Spleen (tissue), 7 donors: ENCODE data around the gene MCM10.

Experiments used
- CTCF ChIP-seq, 11 experiments: fragments of 200-600 bp in 7 of 11; fragments of 450-650 bp in 4 of 11; sonication (generic) in 4 of 11; IDR thresholded peaks in 8 of 11; conservative IDR thresholded peaks in 3 of 11; 1 replicate in 7 of 11; 2 replicates in 4 of 11; pipeline versions ENCODE4 v1.4.0 to v1.8.0; 2016 to 2021; ENCODE audit warnings: antibody characterized with exemption in 11 of 11, inconsistent platforms in 4 of 11, mild to moderate bottlenecking in 1 of 11
- POLR2A ChIP-seq, 3 donors: fragments of 450-650 bp; IDR thresholded peaks; one replicate each; pipeline ENCODE4 v1.5.1; 2017; ENCODE audit warnings: antibody characterized with exemption in 3 of 3, mild to moderate bottlenecking in 1 of 3
- POLR2AphosphoS5 ChIP-seq, 3 donors: sonication (generic); formaldehyde crosslinking; IDR thresholded peaks; one replicate each; pipeline ENCODE4 v1.5.1; 2017; ENCODE audit warnings: antibody characterized with exemption in 3 of 3
- donor health status: DM: no; HTN: no; CAD: no; lungs with moderate emphysema.
- donor health status: DM: no; HTN: no; CAD: no.
- donor health status: DM: no; HTN: no; CAD: no.

- no peak for TF ChIP-seq POLR2AphosphoS5 (IDR thresholded peaks at IDR 0.05)
- TF ChIP-seq POLR2A (IDR thresholded peaks at IDR 0.05): no peak
- no peak for TF ChIP-seq CTCF (IDR thresholded peaks at IDR 0.05 in 8 of 11, conservative IDR thresholded peaks at IDR 0.05 in 3 of 11)
Observed at GRCh38 chr10:13224210-13224995, 63.0 kb downstream of the MCM10 start.
